BLaER1 (cell line): Measurements from ENCODE around the gene CIART.
"Not testable (repeated sequence)": the region's sequence is repeated elsewhere in the genome, so short reads cannot be mapped to it uniquely, and the experiment has no call there.

Experiments
- H3K27ac ChIP-seq: shearing (Covaris generic); formaldehyde crosslinking; 2 replicates; pipeline ENCODE4 v1.8.1; 2022
- H3K27me3 ChIP-seq: shearing (Covaris generic); formaldehyde crosslinking; 2 replicates; pipeline ENCODE4 v1.8.1; 2022
- H3K36me3 ChIP-seq: shearing (Covaris generic); formaldehyde crosslinking; 2 replicates; pipeline ENCODE4 v1.8.1; 2022
- H3K4me1 ChIP-seq: shearing (Covaris generic); formaldehyde crosslinking; 2 replicates; pipeline ENCODE4 v1.8.1; 2022
- H3K4me2 ChIP-seq: shearing (Covaris generic); formaldehyde crosslinking; 2 replicates; pipeline ENCODE4 v1.8.1; 2022
- H3K4me3 ChIP-seq: shearing (Covaris generic); formaldehyde crosslinking; 2 replicates; pipeline ENCODE4 v1.8.1; 2022
- H3K9ac ChIP-seq: shearing (Covaris generic); formaldehyde crosslinking; 2 replicates; pipeline ENCODE4 v1.8.1; 2022
- H3K9me3 ChIP-seq: shearing (Covaris generic); formaldehyde crosslinking; 2 replicates; pipeline ENCODE4 v1.8.1; 2022
- H4K20me1 ChIP-seq: shearing (Covaris generic); formaldehyde crosslinking; 2 replicates; pipeline ENCODE4 v1.8.1; 2022
- Cebpa-rat ChIP-seq: shearing (Covaris generic); IDR thresholded peaks from 2 replicates; pipeline ENCODE4 v1.8.1; 2022

The CIART gene, protein sequence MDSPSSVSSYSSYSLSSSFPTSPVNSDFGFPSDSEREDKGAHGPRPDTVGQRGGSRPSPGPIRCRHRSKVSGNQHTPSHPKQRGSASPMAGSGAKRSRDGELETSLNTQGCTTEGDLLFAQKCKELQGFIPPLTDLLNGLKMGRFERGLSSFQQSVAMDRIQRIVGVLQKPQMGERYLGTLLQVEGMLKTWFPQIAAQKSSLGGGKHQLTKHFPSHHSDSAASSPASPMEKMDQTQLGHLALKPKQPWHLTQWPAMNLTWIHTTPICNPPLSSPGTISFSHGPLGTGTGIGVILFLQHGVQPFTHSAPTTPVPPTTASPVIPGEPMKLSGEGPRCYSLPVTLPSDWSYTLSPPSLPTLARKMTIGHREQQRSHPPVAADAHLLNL

DNA sequence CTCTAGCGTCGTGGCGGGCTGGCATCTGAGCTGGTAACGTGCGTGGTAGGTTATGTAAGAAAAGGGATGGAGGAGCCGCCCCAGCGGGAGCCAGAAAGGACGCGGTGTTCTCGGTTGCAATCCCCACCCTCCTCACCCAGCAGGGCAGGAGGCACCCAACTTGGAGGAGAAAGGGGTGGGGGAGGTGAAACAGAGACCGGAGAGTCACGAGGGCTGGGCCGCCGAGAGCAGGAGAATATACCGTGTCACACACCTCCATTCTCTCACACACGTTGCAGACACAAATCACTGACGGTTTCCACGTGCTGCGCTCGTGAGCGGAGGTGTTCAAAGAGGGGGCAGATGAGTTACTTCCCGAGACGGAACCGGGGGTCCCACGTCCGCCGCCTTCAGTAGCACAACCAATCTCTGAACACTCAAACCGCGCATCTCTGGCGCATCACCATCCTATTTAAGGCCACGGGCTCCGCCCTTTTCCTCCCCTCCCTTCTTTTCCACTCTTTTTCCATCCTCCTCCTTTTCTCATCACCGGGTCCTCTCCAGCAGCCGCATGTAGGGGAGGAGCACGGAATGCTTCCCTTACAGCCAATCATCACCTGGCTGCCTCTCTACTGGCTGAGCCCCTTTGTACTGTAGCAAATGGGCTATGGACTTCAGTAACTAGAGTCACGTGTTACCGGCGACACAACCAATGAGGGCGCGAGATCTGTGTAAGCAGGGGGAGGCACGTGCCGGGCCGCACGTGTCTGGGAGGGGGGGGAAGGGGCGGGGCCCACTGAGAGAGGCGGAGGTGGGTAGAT lies at the start of gene CIART:
TSS of gene CIART (plus strand) at position 797 of the 800 bp plus-strand sequence. CDS start 714 bp downstream, outside the sequence.
- H3K27me3 ChIP-seq = peaks cover 13% of the 10 kb centered on the region; the same call in 1 of the 2 replicates
- H3K9me3 ChIP-seq = no peaks in the 10 kb centered on the region
- peaks cover 10% of the 10 kb centered on the region for H3K4me1 ChIP-seq
- H4K20me1 ChIP-seq = no peaks in the 10 kb centered on the region
- H3K4me3 ChIP-seq = peak within 1 kb of the TSS; percentile 46
- H3K27ac ChIP-seq = no peak within 1 kb of the TSS
- H3K4me2 ChIP-seq = peak within 1 kb of the TSS; percentile 62
- TF ChIP-seq Cebpa-rat = no peak
- H3K36me3 ChIP-seq = peaks cover 3% of the 10 kb centered on the region; the same call in 1 of the 2 replicates
- H3K9ac ChIP-seq = peak within 1 kb of the TSS; percentile 23; the same call in 1 of the 2 replicates

DNA sequence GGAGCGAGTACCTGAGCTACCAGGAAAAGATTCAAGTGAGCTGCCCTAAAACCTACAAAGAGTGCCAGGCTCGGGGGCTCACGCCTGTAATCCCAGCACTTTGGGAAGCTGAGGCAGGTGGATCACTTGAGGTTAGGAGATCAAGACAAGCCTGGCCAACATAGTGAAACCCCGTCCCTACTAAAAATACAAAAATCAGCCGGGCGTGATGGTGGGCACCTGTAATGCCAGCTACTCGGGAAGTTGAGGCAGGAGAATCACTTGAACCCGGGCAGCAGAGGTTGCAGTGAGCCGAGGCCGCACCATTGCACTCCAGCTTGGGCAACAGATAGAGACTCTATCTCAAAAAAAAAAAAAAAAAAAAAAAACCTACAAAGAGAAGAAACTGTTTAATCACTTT lies 49.4 kb upstream of the CIART start:
- H3K9me3 ChIP-seq, H3K27me3 ChIP-seq, H4K20me1 ChIP-seq: not testable (repeated sequence)
- H3K4me1 ChIP-seq = peaks cover 29% of the 10 kb centered on the region
- peak overlapping the region; percentile 100 for H3K9ac ChIP-seq
- peak overlapping the region; percentile 99; the same call in 1 of the 2 replicates for H3K27ac ChIP-seq
- H3K4me3 ChIP-seq = peak overlapping the region; percentile 98
- peaks cover 38% of the 10 kb centered on the region for H3K36me3 ChIP-seq
- peak overlapping the region; percentile 93 for H3K4me2 ChIP-seq

- H3K27ac ChIP-seq = peak overlapping the region; percentile 99
- peaks cover 5% of the 10 kb centered on the region; the same call in 1 of the 2 replicates for H4K20me1 ChIP-seq
- no peaks in the 10 kb centered on the region for H3K9me3 ChIP-seq
- no peaks in the 10 kb centered on the region for H3K27me3 ChIP-seq
- H3K9ac ChIP-seq = peak overlapping the region; percentile 100
- H3K4me3 ChIP-seq = peak overlapping the region; percentile 98
- TF ChIP-seq Cebpa-rat = no peak
- peaks cover 29% of the 10 kb centered on the region for H3K4me1 ChIP-seq
- peak overlapping the region; percentile 93 for H3K4me2 ChIP-seq
- H3K36me3 ChIP-seq = peaks cover 31% of the 10 kb centered on the region
These were observed 48.7 kb upstream of the CIART start for GRCh38 chr1:150233359-150234308.

- Histone ChIP-seq H3K27ac (peak overlapping the region; percentile 99), H3K9me3 (no peaks in the 10 kb centered on the region), H3K4me2 (peak overlapping the region; percentile 93)
These were observed 48.1 kb upstream of the CIART start for GRCh38 chr1:150234309-150234565.

GRCh38 chr1:150234566-150235293 lies 47.6 kb upstream of the CIART start:
- Histone ChIP-seq H4K20me1 (peaks cover 5% of the 10 kb centered on the region; the same call in 1 of the 2 replicates), H3K27me3 (no peaks in the 10 kb centered on the region), H3K9ac (peak overlapping the region; percentile 100), H3K4me3 (peak overlapping the region; percentile 98), H3K9me3 (no peaks in the 10 kb centered on the region), H3K27ac (peak overlapping the region; percentile 99), H3K4me2 (peak overlapping the region; percentile 93), H3K4me1 (peaks cover 29% of the 10 kb centered on the region), H3K36me3 (peaks cover 20% of the 10 kb centered on the region)
- no peak for TF ChIP-seq Cebpa-rat

More at GRCh38 chr1:150234309-150234565, 48.1 kb upstream of the CIART start:
- Histone ChIP-seq H4K20me1 (peaks cover 5% of the 10 kb centered on the region; the same call in 1 of the 2 replicates), H3K4me3 (peak overlapping the region; percentile 98), H3K4me1 (peaks cover 29% of the 10 kb centered on the region), H3K27me3 (no peaks in the 10 kb centered on the region), H3K36me3 (peaks cover 25% of the 10 kb centered on the region), H3K9ac (peak overlapping the region; percentile 100)
- no peak for TF ChIP-seq Cebpa-rat

DNA sequence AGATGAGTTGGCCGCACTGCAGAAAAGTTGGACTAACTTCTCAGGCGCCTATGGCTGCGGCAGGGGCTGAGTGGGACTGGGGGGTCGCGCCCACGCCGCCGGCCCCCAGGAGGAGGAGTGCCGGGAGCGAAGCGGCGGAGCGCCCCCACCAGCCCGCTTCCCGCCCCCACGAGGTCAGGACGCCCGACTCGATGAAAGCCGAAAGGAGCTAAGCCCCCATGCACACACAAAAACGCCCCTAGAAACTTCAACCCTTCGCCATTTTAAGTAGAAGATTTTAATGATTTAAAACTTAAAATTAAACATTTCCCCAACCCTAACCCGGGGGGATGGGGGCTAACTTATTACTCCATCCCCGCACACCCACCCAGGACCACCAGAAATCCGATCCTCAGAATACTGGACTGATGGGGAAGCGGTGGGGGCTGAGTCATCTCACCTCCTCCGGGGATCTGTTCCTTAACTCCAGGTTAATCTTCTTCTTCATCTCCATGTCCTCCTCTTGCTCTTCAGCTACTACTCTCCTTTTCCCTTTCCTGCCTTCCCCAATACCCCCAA lies 47.0 kb upstream of the CIART start:
- Histone ChIP-seq H3K4me1 (peaks cover 29% of the 10 kb centered on the region), H3K9me3 (no peaks in the 10 kb centered on the region), H4K20me1 (peaks cover 5% of the 10 kb centered on the region; the same call in 1 of the 2 replicates), H3K27me3 (no peaks in the 10 kb centered on the region), H3K27ac (peak overlapping the region; percentile 99), H3K4me3 (peak overlapping the region; percentile 98), H3K36me3 (peaks cover 15% of the 10 kb centered on the region), H3K9ac (peak overlapping the region; percentile 100), H3K4me2 (peak overlapping the region; percentile 93)
- no peak for TF ChIP-seq Cebpa-rat

DNA sequence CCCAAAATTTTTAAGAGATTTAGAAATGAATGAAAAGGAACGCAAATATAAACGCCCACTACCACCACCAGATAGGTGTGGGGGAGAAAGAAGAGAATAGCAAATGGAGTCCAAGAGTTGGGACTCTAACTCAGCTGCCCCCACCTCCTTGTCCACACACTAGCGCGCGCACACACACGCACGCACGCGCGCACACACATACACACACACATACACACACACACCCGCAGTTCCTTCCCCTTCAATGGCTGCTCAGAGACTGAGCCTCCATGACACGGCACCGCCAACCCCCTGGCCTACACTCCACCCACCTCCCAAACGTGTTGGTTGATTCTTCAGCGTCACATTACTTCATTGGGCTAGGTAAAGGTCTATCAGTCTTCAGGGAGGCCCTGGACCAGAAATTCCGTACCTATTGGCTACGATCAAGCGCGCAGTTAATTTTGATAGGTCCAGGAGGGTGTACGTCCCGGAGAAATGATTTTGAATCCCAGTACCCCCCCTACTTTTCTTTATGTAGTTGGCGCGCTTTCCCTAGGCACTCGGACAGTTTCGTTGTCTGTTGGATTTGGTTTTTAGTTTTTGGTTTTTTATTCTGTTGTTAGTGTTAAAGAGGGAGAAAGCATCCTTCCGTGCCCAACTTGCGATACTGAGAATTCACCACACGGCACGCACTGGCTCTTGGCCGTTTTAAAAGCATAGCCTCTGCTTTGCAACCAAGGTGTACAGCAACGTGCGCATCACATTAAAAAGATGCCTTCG lies 46.3 kb upstream of the CIART start, which contains the start of gene ANP32E:
TSS of gene ANP32E (minus strand) at position 261 of the 762 bp plus-strand sequence. CDS start 326 bp downstream, outside the sequence.
- Histone ChIP-seq H4K20me1 (peaks cover 5% of the 10 kb centered on the region; the same call in 1 of the 2 replicates), H3K9me3 (no peaks in the 10 kb centered on the region), H3K9ac (peak within 1 kb of the TSS; percentile 100), H3K27ac (peak within 1 kb of the TSS; percentile 99), H3K4me1 (peaks cover 29% of the 10 kb centered on the region), H3K4me2 (peak within 1 kb of the TSS; percentile 93), H3K36me3 (peaks cover 9% of the 10 kb centered on the region), H3K4me3 (peak within 1 kb of the TSS; percentile 98), H3K27me3 (no peaks in the 10 kb centered on the region)
- TF ChIP-seq Cebpa-rat = no peak

GRCh38 chr1:150236614-150237100 lies 45.7 kb upstream of the CIART start:
- H3K27ac ChIP-seq = peak overlapping the region; percentile 77
- H3K27me3 ChIP-seq = no peaks in the 10 kb centered on the region
- H3K4me3 ChIP-seq = peak overlapping the region; percentile 98
- H3K36me3 ChIP-seq = peaks cover 2% of the 10 kb centered on the region; the same call in 1 of the 2 replicates
- no peak for TF ChIP-seq Cebpa-rat
- no peaks in the 10 kb centered on the region for H3K9me3 ChIP-seq
- peak overlapping the region; percentile 77; the same call in 1 of the 2 replicates for H3K9ac ChIP-seq
- H3K4me1 ChIP-seq = peaks cover 29% of the 10 kb centered on the region
- peak overlapping the region; percentile 81 for H3K4me2 ChIP-seq
- no peaks in the 10 kb centered on the region; the same call in 1 of the 2 replicates for H4K20me1 ChIP-seq

GRCh38 chr1:150237176-150237575 lies 45.2 kb upstream of the CIART start:
- not testable (repeated sequence) for H3K36me3 ChIP-seq, H3K9me3 ChIP-seq, H3K27me3 ChIP-seq, H4K20me1 ChIP-seq
- Histone ChIP-seq H3K4me1 (peaks cover 29% of the 10 kb centered on the region), H3K27ac (peak overlapping the region; percentile 77; the same call in 1 of the 2 replicates), H3K4me2 (peak overlapping the region; percentile 81), H3K9ac (peak overlapping the region; percentile 77; the same call in 1 of the 2 replicates), H3K4me3 (peak overlapping the region; percentile 98; the same call in 1 of the 2 replicates)
